ENCODE data around the gene TRAM2. TPM values are rescaled to one million over a fixed set of nuclear protein-coding genes. Genes with fewer than 3 reads are reported as not detected.

The TRAM2 gene
- total RNA-seq, 1 experiment from 2014 or later = 58.5 TPM

GRCh38 chr6:52532457-52532856 is 44.4 kb downstream of the TRAM2 start:
- DNase-seq (ENCODE audit: low read depth) = no peak

- no peak for DNase-seq (ENCODE audit: low read depth)
Measured at GRCh38 chr6:52531834-52532233, 45.0 kb downstream of the TRAM2 start.

GRCh38 chr6:52531396-52531795 is 45.5 kb downstream of the TRAM2 start:
- DNase-seq (ENCODE audit: low read depth) = no peak

GRCh38 chr6:52530351-52530750 is 46.5 kb downstream of the TRAM2 start:
- DNase-seq (ENCODE audit: low read depth) = no peak

DNA sequence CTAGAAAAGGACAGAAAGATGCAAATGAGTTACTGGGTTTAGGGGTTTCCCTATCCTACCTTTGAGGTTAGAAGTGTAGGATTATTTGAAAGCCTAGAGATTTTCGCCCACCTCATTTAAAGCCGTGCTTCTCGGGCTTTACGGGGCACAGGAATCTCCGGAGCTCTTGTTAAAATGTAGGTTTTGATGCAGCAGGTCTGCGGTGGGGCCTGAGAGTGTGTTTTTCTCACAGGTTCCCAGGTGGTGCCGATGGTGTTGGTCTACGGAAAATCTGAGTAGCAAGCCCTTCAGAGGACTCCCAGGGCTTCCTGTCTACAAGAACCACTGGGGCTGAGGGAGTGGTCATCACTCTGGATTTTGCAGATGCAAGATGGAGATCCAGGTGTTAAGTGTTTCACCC is 47.5 kb downstream of the TRAM2 start:
- DNase-seq (ENCODE audit: low read depth) = no peak

DNA sequence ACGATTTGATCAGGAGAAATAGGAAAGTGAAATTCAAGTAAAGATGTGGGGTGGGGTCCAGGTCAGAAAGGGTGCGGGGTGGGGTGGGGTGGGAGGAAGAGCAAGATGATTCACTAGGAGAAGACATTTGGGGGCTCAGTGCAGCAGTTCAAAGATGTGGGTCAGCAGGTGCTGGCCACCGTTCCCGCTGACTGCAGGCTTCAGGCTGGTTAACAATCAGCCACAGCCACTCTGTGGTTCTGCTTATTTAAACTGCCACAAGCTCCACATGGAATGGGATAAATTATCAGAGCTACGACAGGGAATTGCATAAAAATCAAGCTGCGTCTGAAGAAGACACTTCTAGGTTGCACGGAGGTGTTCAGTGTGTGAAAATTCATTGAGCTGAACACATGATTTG is 49.4 kb downstream of the TRAM2 start:
- no peak for DNase-seq (ENCODE audit: low read depth)

DNA sequence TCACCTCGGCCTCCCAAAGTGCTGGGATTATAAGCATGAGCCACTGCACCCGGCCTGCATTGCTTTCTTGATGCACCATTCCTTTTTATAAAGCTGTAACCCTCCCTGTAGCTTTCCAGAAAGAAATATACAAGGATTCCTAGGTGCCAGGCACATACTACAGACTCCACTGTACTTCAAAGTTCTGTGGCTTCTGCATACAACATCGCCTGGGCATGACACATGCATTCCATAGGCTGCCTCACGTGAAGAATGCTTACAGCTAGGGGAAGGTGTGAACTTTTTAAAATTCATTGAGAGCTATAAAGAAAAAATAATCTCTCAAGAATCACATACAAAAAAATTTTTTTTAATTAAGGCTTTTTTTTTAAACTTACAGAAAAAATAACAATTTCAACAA is 50.2 kb downstream of the TRAM2 start:
- DNase-seq (ENCODE audit: low read depth) = peak; percentile 59

GRCh38 chr6:52524918-52525317 is 51.9 kb downstream of the TRAM2 start:
- no peak for DNase-seq (ENCODE audit: low read depth)

DNA sequence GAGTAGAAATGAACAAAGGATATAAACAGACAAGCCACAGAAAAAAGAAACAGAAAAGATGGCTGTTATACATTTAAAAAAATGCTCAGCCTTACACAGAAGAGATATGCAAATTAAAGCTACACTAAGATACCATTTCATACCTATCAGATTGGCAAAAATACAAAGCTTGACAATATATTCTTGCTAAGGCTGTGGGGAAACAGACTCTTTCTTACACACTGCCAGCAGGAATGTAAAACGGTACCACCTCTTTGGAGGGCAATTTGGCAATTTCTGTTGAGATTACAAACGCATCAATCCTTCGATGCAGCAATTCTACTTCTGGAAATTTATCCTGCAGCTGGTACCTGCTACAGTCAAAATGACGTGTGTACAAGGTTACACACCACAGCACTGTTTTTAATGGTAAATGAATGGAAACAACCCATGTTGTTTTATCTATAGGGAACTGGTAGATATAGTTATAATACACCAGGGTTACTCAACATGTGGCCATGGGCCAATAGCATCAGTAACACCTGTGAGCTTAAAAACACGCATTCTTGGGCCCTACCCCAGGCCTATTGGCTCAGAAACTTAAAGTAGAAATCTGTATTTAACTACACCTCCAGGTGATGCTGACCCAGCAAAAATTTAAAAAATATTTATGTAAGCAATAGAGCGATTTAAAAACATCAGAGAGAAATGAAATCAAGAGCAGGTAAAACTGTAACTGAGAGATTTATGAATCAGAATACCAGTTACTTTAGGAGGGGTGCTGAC is 53.3 kb downstream of the TRAM2 start:
- DNase-seq (ENCODE audit: low read depth) = no peak

DNA sequence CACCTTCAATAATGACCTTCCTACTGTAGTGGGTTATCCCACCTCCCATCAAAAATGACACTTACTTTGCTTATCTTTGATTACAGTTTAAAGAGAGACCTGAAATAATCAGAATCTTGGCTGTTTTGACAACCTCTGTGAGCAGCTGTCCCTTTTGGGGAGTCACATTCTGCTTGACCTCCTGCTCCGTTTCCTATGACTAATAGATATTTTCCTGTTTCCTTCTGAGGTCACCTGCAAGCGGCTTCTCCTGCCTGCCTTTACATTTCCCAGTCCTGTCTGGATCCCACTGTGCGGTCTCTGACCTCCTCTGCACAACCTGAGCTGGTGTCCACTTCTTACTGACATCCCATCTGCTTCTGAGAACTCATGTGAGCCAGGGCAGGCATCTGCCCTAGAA is 54.2 kb downstream of the TRAM2 start:
- peak; percentile 75 for DNase-seq (ENCODE audit: low read depth)

- peak; percentile 57 for DNase-seq (ENCODE audit: low read depth)
Measured at GRCh38 chr6:52522151-52522626, 54.7 kb downstream of the TRAM2 start.

DNA sequence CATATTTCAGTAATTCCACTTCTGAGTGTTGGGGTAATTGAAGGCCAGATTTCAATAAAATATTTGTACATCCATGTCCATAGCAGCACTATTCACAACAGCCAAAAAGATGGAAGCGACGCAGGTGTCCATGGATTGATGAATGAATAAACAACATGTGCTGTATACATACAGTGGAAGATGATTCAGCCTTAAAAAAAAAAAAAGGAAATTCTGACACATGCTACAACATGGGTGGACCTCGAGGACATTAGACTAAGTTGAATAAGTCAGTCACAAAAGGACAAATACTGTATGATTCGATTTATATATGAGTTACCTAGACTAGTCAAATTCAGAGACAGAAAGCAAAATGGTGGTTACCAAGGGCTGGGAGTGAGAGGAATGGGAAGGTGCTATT is 57.2 kb downstream of the TRAM2 start:
- no peak for DNase-seq (ENCODE audit: low read depth)

GRCh38 chr6:52518279-52518945 is 58.4 kb downstream of the TRAM2 start:
- DNase-seq (ENCODE audit: low read depth) = no peak

- DNase-seq (ENCODE audit: low read depth) = peak; percentile 96
Measured at GRCh38 chr6:52517502-52518278, 59.2 kb downstream of the TRAM2 start.

GRCh38 chr6:52516943-52517342 is 59.9 kb downstream of the TRAM2 start:
- DNase-seq (ENCODE audit: low read depth) = no peak

DNA sequence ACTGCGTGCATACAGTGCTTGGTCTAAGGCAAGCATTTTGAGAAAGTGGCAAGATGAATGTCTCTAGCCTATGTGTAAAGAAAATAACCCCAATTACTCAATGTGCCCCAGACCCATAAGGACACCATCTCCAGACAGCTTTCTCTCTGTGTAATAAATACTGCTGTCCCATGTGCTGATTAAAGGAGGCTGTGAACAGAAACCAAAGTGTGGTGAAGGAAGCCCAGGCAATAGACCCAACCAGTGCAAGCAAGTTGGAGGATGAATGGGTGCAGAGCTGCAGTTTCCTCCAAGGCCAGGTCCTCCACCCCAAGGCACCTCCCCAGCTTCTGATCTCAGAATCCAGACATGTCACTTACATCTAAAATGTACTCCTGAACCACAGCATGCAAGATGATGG is 60.6 kb downstream of the TRAM2 start:
- DNase-seq (ENCODE audit: low read depth) = no peak

- DNase-seq (ENCODE audit: low read depth) = no peak
Measured at GRCh38 chr6:52515219-52515960, 61.5 kb downstream of the TRAM2 start.

DNA sequence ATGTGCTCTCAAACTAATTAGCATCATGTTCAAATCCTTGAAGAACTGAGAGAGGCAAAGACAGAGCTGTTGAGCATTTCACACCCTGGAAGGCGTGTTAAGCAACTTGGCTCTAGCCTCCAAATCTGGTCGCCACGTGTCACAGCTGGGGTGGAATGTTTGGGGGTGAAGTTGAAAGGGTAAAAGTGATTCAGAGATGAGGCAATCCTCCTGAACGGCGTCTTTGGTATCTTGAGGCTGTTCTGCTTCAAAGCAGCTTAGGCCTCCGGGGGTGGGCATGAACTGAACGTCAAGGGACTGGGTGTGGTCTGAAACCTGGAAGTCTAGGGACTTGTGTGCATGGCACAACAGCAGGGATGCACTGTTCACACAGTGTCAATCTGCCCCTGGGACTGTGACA is 62.3 kb downstream of the TRAM2 start:
- no peak for DNase-seq (ENCODE audit: low read depth)

GRCh38 chr6:52513896-52514295 is 63.0 kb downstream of the TRAM2 start:
- DNase-seq (ENCODE audit: low read depth) = no peak

GRCh38 chr6:52513464-52513863 is 63.4 kb downstream of the TRAM2 start:
- no peak for DNase-seq (ENCODE audit: low read depth)

- peak; percentile 88 for DNase-seq (ENCODE audit: low read depth)
Measured at GRCh38 chr6:52512199-52512598, 64.7 kb downstream of the TRAM2 start.
